GM12864 (cell line): ENCODE results near the gene SRSF3.

Source experiments
- DNase-seq: peaks from one replicate; pipeline ENCODE4 v3.0.0-alpha.2; 2011; ENCODE audit warnings: low read depth
- H3K4me3 ChIP-seq: 2 replicates; pipeline ENCODE4 v1.5.1; 2011; ENCODE audit warnings: mild to moderate bottlenecking, low read depth, low read length, control low read depth
- TF ChIP-seq, protein P1 (sequence below): IDR thresholded peaks from 2 replicates; pipeline ENCODE4 v1.5.1; 2011; ENCODE audit warnings: low read depth, mild to moderate bottlenecking, moderate library complexity, low read length, control low read depth, inconsistent platforms; ENCODE audit errors: missing control alignments

SRSF3 gene

DNA sequence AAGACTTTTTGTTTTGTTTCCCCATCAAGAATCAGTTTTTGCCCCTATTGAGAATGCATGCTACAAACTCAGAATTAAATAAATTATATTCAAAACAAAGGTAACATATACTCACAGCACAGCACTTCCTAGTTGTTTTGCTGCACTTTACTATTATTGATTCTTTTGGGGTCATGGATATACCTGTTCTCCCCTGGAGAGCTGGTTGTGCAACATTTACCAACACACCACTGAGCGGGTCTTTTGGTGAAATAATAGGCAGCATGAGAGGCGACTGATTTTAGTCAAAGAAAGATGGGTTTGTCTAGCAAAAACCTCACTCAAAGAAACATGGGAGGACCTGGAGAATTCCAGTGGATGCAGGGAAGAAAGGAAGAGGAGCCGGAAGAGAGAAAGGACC is 44.4 kb downstream of the SRSF3 start:
- H3K4me3 ChIP-seq = no peak overlapping the region
- no peak for DNase-seq
- TF ChIP-seq, protein P1, sequence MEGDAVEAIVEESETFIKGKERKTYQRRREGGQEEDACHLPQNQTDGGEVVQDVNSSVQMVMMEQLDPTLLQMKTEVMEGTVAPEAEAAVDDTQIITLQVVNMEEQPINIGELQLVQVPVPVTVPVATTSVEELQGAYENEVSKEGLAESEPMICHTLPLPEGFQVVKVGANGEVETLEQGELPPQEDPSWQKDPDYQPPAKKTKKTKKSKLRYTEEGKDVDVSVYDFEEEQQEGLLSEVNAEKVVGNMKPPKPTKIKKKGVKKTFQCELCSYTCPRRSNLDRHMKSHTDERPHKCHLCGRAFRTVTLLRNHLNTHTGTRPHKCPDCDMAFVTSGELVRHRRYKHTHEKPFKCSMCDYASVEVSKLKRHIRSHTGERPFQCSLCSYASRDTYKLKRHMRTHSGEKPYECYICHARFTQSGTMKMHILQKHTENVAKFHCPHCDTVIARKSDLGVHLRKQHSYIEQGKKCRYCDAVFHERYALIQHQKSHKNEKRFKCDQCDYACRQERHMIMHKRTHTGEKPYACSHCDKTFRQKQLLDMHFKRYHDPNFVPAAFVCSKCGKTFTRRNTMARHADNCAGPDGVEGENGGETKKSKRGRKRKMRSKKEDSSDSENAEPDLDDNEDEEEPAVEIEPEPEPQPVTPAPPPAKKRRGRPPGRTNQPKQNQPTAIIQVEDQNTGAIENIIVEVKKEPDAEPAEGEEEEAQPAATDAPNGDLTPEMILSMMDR = no peak

DNA sequence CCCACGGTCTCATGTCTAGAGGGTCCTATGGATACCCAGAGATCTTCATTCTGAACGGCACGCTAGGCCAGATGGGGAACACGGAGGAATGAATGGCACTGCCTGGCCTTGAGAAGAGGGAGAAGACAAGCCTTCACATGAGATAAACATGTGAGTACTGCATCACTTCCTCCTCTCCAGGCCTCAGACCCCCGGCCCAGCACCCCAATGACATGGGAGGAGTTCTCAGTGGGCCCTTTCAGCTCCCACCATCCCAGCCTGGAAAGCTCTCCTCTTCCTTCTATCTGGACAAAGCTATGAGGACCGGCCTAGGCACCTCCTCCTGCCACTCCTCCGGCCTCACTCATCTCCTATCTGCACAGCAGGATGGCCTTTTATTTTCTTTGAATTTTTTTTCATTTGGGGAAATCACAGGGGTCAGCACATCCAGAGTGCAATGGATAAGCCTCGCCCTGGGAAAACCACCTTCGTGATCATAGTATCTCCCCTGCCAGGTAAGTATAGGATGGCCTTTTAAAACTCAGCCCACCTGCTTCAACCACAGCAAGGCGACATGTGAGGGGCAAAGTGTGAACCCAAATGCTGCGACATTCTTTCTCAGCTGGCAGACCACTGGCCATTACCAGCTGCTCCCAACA is 45.1 kb downstream of the SRSF3 start:
- TF ChIP-seq, protein P1 = no peak
- H3K4me3 ChIP-seq = no peak overlapping the region
- no peak for DNase-seq

DNA sequence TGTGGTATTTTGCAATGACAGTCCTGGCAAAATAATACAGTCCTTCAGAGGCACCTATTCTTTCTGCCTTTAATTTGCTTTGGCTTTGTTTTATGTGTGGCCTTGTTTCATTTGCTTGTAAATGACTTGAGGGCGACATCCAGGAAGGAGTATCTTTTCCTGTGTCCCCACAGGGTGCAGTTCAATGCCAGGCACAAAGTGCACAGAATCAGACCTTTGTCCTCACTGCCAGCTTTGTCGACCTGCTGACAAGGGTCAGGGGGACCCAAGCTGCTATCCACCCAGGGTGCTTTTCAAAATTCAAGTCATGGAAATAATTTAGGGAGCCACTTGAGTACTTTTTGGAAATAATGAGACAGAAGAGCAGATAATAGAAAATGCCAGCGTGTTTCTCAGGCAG is 47.4 kb downstream of the SRSF3 start:
- TF ChIP-seq, protein P1 = no peak
- no peak for DNase-seq
- no peak overlapping the region for H3K4me3 ChIP-seq

DNA sequence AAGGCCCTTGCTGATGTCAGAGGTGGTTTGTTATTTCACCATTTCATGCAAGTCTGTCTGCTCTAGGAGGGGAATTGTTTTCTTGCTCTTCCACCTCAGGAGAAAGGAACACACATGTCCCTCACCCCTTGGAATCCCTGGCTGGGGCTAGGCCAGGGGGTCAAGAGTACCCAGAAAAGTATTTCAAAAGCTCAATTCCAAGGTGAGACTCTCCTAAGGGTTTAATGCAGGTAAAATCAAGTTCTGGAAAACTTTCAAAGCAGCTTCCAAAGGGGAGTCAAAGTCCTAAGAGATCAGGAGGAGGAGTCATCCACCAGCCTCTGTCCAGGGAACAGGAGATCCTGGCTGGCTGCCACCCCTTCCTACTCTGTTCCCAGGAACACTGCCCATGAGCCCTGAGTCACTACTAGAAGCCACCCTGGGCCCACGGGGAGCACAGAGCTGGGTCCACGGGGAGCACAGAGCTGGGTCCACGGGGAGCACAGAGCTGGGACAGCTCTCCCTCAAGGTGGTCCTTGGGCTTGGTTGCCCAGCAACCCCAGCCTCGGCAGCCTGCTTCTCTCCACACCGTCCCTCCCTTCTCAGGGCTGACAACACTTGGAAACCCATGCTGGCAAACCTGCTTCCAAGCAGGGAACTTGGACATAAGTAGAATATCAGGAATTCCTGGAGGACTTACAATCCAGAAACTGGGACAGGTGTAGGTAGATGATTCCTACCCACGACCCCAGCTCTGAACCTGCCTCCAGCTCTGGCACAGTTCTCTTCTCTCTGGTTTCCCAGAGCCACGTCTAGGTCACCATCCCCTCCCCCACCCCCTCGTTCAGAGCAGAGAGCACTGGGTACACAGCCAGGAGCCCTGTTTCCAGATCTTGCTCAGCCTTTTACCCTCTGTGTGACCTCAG is 49.0 kb downstream of the SRSF3 start:
- no peak for DNase-seq
- H3K4me3 ChIP-seq = no peak overlapping the region
- TF ChIP-seq, protein P1 = no peak

DNA sequence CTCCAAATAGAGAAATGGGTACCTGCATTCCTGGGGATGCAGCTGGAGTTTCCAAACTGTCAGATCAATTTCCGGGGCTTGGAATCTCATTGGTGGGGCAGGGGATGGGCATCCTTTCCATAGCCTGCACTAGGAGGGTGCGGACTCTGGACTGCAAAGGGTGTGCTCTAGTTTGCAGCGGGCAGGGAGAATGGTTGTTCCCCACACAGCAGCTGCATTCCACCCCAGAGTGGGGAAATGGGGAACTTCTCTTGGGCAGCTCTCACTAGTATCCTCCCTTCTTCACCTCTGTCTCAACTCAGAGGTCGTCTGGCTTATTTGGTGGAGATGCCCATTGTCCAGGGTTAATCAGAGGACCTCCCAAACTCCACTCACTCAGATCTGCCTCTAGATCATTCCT is 49.8 kb downstream of the SRSF3 start:
- no peak for DNase-seq
- H3K4me3 ChIP-seq = no peak overlapping the region
- TF ChIP-seq, protein P1 = no peak

DNA sequence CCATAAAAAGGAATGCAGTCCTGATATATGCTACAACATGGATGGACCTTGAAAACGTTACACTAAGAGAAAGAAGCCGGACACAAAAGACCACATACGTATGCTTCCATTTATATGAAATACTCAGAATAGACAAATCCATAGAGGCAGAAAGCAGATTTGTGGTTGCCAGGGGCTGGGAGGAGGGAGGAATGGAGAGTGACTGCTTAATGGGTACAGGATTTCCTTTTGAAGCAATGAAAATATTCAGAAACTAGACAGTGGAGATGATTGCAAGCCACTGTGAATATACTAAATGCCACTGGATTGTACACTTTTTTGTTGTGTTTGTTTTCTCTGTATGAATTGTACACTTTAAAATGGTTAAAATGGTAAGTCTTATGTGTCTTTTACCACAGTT is 54.9 kb downstream of the SRSF3 start:
- DNase-seq = no peak
- no peak overlapping the region for H3K4me3 ChIP-seq
- TF ChIP-seq, protein P1 = no peak
